Mucosa of descending colon (tissue), 3 donors: ENCODE measurements around the gene KDM2A. TPM values are rescaled to one million over a fixed set of nuclear protein-coding genes. Genes with fewer than 3 reads are reported as not detected.

ENCODE experiments used
- ATAC-seq: fragments of 200-7000 bp; cut with Tn5 transposase; one replicate; pipeline ENCODE4 v1.9.1; 2020; ENCODE audit warnings: mild to moderate bottlenecking, moderate library complexity
- DNase-seq, 3 donors: peaks; one replicate each; pipeline ENCODE4 v3.0.0-alpha.2; 2020
- H3K36me3 ChIP-seq: fragments of 200-600 bp; one replicate; pipeline ENCODE4 v1.8.0; 2021; ENCODE audit warnings: low read depth, mild to moderate bottlenecking
- H3K4me1 ChIP-seq: fragments of 200-600 bp; one replicate; pipeline ENCODE4 v1.8.0; 2021; ENCODE audit warnings: low read depth, mild to moderate bottlenecking
- H3K4me3 ChIP-seq: fragments of 200-600 bp; one replicate; pipeline ENCODE4 v1.8.0; 2021; ENCODE audit warnings: mild to moderate bottlenecking
- H3K9me3 ChIP-seq: fragments of 200-600 bp; one replicate; pipeline ENCODE4 v1.8.0; 2021; ENCODE audit warnings: mild to moderate bottlenecking
- CTCF ChIP-seq: fragments of 200-600 bp; IDR thresholded peaks from one replicate; pipeline ENCODE4 v1.8.0; 2022; ENCODE audit warnings: antibody characterized with exemption, mild to moderate bottlenecking
- intact Hi-C, 2 donors: fragments of 100-400 bp; cut with DNase I in 1 of 2; cut with micrococcal nuclease in 1 of 2; formaldehyde crosslinking; loops; one replicate each; pipeline versions ENCODE4 v1.11.0 to v1.11.1; 2022; cut with DNase I, micrococcal nuclease
- total RNA-seq, 3 donors: library from RNA; stranded (reverse); fragmentation: NEBNext Ultra II Directional in 2 of 3; extraction: Animal tissue kit (Norgen Biotek cat#: 25700) in 2 of 3; gene quantifications; one replicate each; pipeline versions ENCODE4 v1.2.1 to v1.2.4, GENCODE V29; 2021 to 2023
- donor health status: DM: no; HTN: no; CAD: no; lungs with moderate emphysema.
- donor health status: DM: no; HTN: no; CAD: no.
- donor health status: DM: no; HTN: yes; CAD: no.

KDM2A gene
- total RNA-seq, 3 donors from 2014 or later: 67.2 to 84.6 (median 77.1) TPM

GRCh38 chr11:67240576-67241389 is 121.7 kb downstream of the KDM2A start:
- peak; percentile 4 for TF ChIP-seq CTCF
- Histone ChIP-seq H3K9me3 (no peaks in the 10 kb centered on the region), H3K36me3 (peaks cover 8% of the 10 kb centered on the region), H3K4me3 (peak overlapping the region; percentile 22), H3K4me1 (peaks cover 38% of the 10 kb centered on the region)
- intact Hi-C loops: no loop called here
- peak; percentile 75 to 87 (median 83) for DNase-seq
- ATAC-seq: peak; percentile 51

DNA sequence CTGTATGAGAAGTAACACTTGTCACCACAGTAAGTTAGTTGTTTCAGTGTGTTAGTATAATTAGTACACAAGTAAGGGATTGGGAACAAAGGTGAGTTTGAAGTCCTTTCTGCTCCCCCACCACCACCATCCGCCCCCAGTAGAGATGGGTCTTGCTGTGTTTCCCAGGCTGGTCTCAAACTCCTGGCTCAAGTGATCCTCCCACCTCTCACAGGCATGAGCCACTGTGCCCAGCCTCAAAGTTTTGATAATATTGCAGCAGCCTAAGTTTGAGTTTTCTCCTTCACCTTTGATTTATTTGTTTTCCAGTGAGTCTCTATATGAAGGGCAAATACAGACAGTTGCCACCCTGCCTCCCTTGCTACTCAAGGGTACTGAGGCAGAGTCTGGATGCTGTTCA is 123.5 kb downstream of the KDM2A start:
- H3K4me3 ChIP-seq: no peak overlapping the region
- TF ChIP-seq CTCF: no peak
- ATAC-seq (no peak), DNase-seq (no peak)
- intact Hi-C loops: no loop called here
- peaks cover 9% of the 10 kb centered on the region for H3K36me3 ChIP-seq
- H3K4me1 ChIP-seq: peaks cover 38% of the 10 kb centered on the region
- no peaks in the 10 kb centered on the region for H3K9me3 ChIP-seq

DNA sequence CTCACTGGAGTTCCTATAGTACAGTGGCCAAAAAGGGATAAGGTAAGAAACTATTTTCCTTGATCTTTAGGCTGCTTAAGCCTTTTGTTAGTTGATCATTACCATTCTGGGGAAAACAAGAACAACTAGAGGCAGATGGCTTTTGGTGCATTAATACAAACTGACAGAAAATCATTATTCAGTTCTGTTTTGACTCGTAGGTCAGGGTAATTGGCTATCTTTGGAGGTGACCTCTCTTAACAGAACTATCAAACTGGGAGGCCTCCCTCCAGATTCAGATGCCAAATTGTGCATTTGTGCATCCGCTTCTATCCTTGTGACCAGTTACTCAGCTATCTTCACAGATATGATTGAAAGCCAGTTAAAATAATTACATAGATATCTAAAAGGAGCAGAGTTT is 124.0 kb downstream of the KDM2A start:
- DNase-seq (no peak), ATAC-seq (no peak)
- Histone ChIP-seq H3K4me1 (peaks cover 34% of the 10 kb centered on the region), H3K9me3 (no peaks in the 10 kb centered on the region), H3K36me3 (peaks cover 9% of the 10 kb centered on the region), H3K4me3 (no peak overlapping the region)
- intact Hi-C loops: no loop called here
- TF ChIP-seq CTCF: no peak

DNA sequence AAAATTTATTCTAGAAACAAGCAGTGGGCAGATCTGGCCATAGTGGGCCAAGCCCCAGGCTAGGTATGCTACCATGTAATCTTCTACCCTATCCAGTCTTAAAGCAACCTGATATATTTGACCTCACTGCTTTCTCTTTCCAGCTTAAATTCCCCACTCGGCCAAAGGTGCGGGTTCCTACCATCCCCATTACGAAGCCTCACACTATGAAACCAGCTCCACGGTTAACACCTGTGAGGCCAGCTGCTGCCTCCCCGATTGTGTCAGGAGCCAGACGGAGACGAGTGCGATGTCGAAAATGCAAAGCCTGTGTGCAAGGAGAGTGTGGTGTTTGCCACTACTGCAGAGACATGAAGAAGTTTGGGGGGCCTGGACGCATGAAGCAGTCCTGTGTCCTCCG is 126.0 kb downstream of the KDM2A start:
- Histone ChIP-seq H3K4me1 (peaks cover 18% of the 10 kb centered on the region), H3K9me3 (no peaks in the 10 kb centered on the region), H3K36me3 (peaks cover 12% of the 10 kb centered on the region), H3K4me3 (no peak overlapping the region)
- ATAC-seq: no peak
- no peak for TF ChIP-seq CTCF
- intact Hi-C loops: no loop called here
- no peak for DNase-seq

GRCh38 chr11:67247946-67248550 is 129.0 kb downstream of the KDM2A start:
- DNase-seq: no peak
- ATAC-seq: no peak
- TF ChIP-seq CTCF: no peak
- H3K4me1 ChIP-seq: peaks cover 1% of the 10 kb centered on the region
- no peak overlapping the region for H3K4me3 ChIP-seq
- intact Hi-C loops: no loop called here
- no peaks in the 10 kb centered on the region for H3K9me3 ChIP-seq
- H3K36me3 ChIP-seq: peaks cover 20% of the 10 kb centered on the region
